ENCODE results near the gene LRP10. TPM values are rescaled to one million over a fixed set of nuclear protein-coding genes. Genes with fewer than 3 reads are reported as not detected.

LRP10 gene
- total and polyA plus RNA-seq, 2 donors (not counting 1 experiment from before 2014, with no cell fraction given), result 99.7 to 120 TPM

DNA sequence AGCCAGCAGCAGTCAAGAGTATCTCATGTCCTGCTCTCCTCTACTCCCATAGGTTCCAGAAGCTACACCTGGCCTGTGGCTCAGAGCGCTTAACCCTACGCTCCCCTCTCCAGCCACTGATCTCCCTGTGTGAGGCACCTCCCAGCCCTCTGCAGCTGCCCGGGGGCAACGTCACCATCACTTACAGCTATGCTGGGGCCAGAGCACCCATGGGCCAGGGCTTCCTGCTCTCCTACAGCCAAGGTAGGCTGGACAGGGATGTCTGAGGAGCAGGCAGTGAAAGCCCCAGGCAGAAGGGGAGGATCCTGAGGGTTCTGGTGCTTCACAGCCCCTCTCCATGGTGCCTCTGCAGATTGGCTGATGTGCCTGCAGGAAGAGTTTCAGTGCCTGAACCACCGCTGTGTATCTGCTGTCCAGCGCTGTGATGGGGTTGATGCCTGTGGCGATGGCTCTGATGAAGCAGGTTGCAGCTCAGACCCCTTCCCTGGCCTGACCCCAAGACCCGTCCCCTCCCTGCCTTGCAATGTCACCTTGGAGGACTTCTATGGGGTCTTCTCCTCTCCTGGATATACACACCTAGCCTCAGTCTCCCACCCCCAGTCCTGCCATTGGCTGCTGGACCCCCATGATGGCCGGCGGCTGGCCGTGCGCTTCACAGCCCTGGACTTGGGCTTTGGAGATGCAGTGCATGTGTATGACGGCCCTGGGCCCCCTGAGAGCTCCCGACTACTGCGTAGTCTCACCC, 3.6 kb downstream of the LRP10 start:
- Histone ChIP-seq H3K4me3 (ENCODE audit: control extremely low read depth in 1 of 5, extremely low read depth in 1 of 5, insufficient read depth in 1 of 5, low read depth in 2 of 5, low read length in 4 of 5) (no peak overlapping the region), H3K27ac (ENCODE audit: low read length in 2 of 2) (no peak overlapping the region), H3K4me2 (replicated peaks; ENCODE audit: low read depth, low read length, poor library complexity, severe bottlenecking) (no peak overlapping the region), H3K9me3 (ENCODE audit: control extremely low read depth in 1 of 3, control insufficient read depth in 2 of 3, insufficient read depth in 1 of 3, low read length in 2 of 3) (no peaks in the 10 kb centered on the region), H2AFZ (ENCODE audit: insufficient read depth, low read depth, low read length, poor library complexity, severe bottlenecking) (no peak overlapping the region), H3K27me3 (replicated peaks in 1 of 4; ENCODE audit: control extremely low read depth in 1 of 4, control insufficient read depth in 3 of 4, insufficient read depth in 4 of 4, low read length in 3 of 4) (no peaks in the 10 kb centered on the region), H3K9ac (ENCODE audit: low read length) (no peak overlapping the region), H4K20me1 (ENCODE audit: control insufficient read depth, insufficient read depth, low read length, poor library complexity, severe bottlenecking) (peaks cover 47% of the 10 kb centered on the region), H3K79me2 (ENCODE audit: control insufficient read depth, insufficient read depth, low read length) (peaks cover 41% of the 10 kb centered on the region), H3K4me1 (ENCODE audit: control insufficient read depth in 2 of 2, insufficient read depth in 2 of 2, low read length in 2 of 2) (peaks cover 18 to 29% of the 10 kb centered on the region in 2 donors), H3K36me3 (replicated peaks in 1 of 2; ENCODE audit: control extremely low read depth in 1 of 2, control insufficient read depth in 1 of 2, extremely low read depth in 1 of 2, insufficient read depth in 2 of 2, low read length in 1 of 2) (peaks cover 2 to 69% of the 10 kb centered on the region in 2 experiments)
- Mint-ChIP-seq H3K9me3 (ENCODE audit: insufficient read depth) (no peaks in the 10 kb centered on the region), H3K4me1 (peaks cover 36% of the 10 kb centered on the region), H3K27me3 (no peaks in the 10 kb centered on the region), H3K4me3 (no peak overlapping the region), H3K27ac (no peak overlapping the region)
- ATAC-seq (ENCODE audit: low read depth), result no peak
- intact Hi-C loops (cut with micrococcal nuclease), result no loop called here
- WGBS (ENCODE audit: insufficient coverage), result 99% methylated on average over 15 of the region's 15 CpGs
- TF ChIP-seq EZH2 (IDR thresholded peaks at IDR 0.05; ENCODE audit: borderline replicate concordance, insufficient read depth, low read depth, low read length, poor library complexity, severe bottlenecking), result no peak
- TF ChIP-seq, protein P1, sequence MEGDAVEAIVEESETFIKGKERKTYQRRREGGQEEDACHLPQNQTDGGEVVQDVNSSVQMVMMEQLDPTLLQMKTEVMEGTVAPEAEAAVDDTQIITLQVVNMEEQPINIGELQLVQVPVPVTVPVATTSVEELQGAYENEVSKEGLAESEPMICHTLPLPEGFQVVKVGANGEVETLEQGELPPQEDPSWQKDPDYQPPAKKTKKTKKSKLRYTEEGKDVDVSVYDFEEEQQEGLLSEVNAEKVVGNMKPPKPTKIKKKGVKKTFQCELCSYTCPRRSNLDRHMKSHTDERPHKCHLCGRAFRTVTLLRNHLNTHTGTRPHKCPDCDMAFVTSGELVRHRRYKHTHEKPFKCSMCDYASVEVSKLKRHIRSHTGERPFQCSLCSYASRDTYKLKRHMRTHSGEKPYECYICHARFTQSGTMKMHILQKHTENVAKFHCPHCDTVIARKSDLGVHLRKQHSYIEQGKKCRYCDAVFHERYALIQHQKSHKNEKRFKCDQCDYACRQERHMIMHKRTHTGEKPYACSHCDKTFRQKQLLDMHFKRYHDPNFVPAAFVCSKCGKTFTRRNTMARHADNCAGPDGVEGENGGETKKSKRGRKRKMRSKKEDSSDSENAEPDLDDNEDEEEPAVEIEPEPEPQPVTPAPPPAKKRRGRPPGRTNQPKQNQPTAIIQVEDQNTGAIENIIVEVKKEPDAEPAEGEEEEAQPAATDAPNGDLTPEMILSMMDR (IDR thresholded peaks at IDR 0.05), result no peak
- CTCF ChIA-PET, result interaction anchor here (4.6 to 7.9 kb wide), 2 partner anchors 16 to 26 kb away, joined by 76 to 111 read pairs; no protein-coding TSS in a partner anchor
- POLR2A ChIA-PET, result no interaction called here
- no peak for DNase-seq

DNA sequence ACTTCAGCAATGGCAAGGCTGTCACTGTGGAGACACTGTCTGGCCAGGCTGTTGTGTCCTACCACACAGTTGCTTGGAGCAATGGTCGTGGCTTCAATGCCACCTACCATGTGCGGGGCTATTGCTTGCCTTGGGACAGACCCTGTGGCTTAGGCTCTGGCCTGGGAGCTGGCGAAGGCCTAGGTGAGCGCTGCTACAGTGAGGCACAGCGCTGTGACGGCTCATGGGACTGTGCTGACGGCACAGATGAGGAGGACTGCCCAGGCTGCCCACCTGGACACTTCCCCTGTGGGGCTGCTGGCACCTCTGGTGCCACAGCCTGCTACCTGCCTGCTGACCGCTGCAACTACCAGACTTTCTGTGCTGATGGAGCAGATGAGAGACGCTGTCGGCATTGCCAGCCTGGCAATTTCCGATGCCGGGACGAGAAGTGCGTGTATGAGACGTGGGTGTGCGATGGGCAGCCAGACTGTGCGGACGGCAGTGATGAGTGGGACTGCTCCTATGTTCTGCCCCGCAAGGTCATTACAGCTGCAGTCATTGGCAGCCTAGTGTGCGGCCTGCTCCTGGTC, 4.3 kb downstream of the LRP10 start:
- H3K27ac ChIP-seq (ENCODE audit: low read length in 2 of 2), result no peak overlapping the region
- peaks cover 47% of the 10 kb centered on the region for H4K20me1 ChIP-seq (ENCODE audit: control insufficient read depth, insufficient read depth, low read length, poor library complexity, severe bottlenecking)
- H3K4me1 ChIP-seq (ENCODE audit: control insufficient read depth in 2 of 2, insufficient read depth in 2 of 2, low read length in 2 of 2), result peaks cover 11 to 23% of the 10 kb centered on the region in 2 donors
- Mint-ChIP-seq H3K27ac (peak overlapping the region; percentile 20), H3K4me3 (no peak overlapping the region), H3K27me3 (no peaks in the 10 kb centered on the region), H3K4me1 (peaks cover 30% of the 10 kb centered on the region), H3K9me3 (ENCODE audit: insufficient read depth) (no peaks in the 10 kb centered on the region)
- H3K4me3 ChIP-seq (ENCODE audit: control extremely low read depth in 1 of 5, extremely low read depth in 1 of 5, insufficient read depth in 1 of 5, low read depth in 2 of 5, low read length in 4 of 5), result no peak overlapping the region
- H3K4me2 ChIP-seq (replicated peaks; ENCODE audit: low read depth, low read length, poor library complexity, severe bottlenecking), result no peak overlapping the region
- H3K9ac ChIP-seq (ENCODE audit: low read length), result no peak overlapping the region
- ATAC-seq (ENCODE audit: low read depth), result no peak
- TF ChIP-seq, protein P1 (IDR thresholded peaks at IDR 0.05), result no peak
- TF ChIP-seq EZH2 (IDR thresholded peaks at IDR 0.05; ENCODE audit: borderline replicate concordance, insufficient read depth, low read depth, low read length, poor library complexity, severe bottlenecking), result no peak
- DNase-seq, result no peak
- POLR2A ChIA-PET, result no interaction called here
- peaks cover 2 to 69% of the 10 kb centered on the region in 2 experiments for H3K36me3 ChIP-seq (replicated peaks in 1 of 2; ENCODE audit: control extremely low read depth in 1 of 2, control insufficient read depth in 1 of 2, extremely low read depth in 1 of 2, insufficient read depth in 2 of 2, low read length in 1 of 2)
- 98% methylated on average over 20 of the region's 20 CpGs for WGBS (ENCODE audit: insufficient coverage)
- no peak overlapping the region for H2AFZ ChIP-seq (ENCODE audit: insufficient read depth, low read depth, low read length, poor library complexity, severe bottlenecking)
- no peaks in the 10 kb centered on the region for H3K27me3 ChIP-seq (replicated peaks in 1 of 4; ENCODE audit: control extremely low read depth in 1 of 4, control insufficient read depth in 3 of 4, insufficient read depth in 4 of 4, low read length in 3 of 4)
- intact Hi-C loops (cut with micrococcal nuclease), result no loop called here
- CTCF ChIA-PET, result interaction anchor here (1.8 to 7.9 kb wide), 2 partner anchors 25 to 44 kb away, joined by 3 to 111 read pairs; partner anchors contain the start of gene RBM23
- H3K9me3 ChIP-seq (ENCODE audit: control extremely low read depth in 1 of 3, control insufficient read depth in 2 of 3, insufficient read depth in 1 of 3, low read length in 2 of 3), result no peaks in the 10 kb centered on the region
- peaks cover 41% of the 10 kb centered on the region for H3K79me2 ChIP-seq (ENCODE audit: control insufficient read depth, insufficient read depth, low read length)
